VCaP (cell line): ENCODE results near the gene RPP38.

ENCODE experiments used
- H3K27ac ChIP-seq: fragments of 450-650 bp; 2 replicates; pipeline ENCODE4 v1.5.1; 2017
- CTCF ChIP-seq: fragments of 450-650 bp; conservative IDR thresholded peaks from 2 replicates; pipeline ENCODE4 v1.5.1; 2017; ENCODE audit warnings: mild to moderate bottlenecking, moderate library complexity

RPP38 gene

GRCh38 chr10:15088428-15089261 is 8.5 kb upstream of the RPP38 start, which contains the start of gene ACBD7:
Gene ACBD7 (minus strand): TSS chr10:15088776. CDS start chr10:15088728, 48 bp downstream.
- TF ChIP-seq CTCF = peak; percentile 53
- peak within 1 kb of the TSS; percentile 51; the same call in 1 of the 2 replicates for H3K27ac ChIP-seq

GRCh38 chr10:15091418-15091817 is 5.7 kb upstream of the RPP38 start:
- TF ChIP-seq CTCF = no peak
- H3K27ac ChIP-seq = no peak overlapping the region

DNA sequence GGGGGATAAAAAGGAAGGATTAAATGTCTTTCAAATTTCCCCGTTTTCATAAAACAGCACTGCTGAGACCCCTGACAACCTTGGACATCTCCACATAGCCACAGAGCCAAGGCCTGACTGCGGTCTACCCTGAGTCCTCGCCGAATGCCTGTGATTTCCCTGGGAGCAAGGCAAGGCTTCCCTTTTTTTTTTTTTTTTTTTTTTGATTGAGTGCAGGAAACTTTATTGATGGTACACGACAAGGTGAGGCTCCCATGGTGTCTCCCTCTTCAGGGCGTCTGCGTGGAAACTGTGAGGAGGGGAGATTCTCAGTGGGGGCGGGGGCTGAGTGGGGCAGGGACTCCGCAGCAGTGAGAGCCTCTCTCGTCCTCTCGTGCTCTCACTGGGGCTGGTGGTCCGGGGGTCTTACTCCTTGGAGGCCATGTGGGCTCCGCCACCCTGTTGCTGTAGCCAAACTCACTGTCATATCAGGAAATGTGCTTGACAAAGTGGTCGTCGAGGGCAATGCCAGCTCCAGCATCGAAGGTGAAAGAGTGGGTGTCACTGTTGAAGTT is 4.2 kb upstream of the RPP38 start:
- no peak for TF ChIP-seq CTCF
- no peak overlapping the region for H3K27ac ChIP-seq

- H3K27ac ChIP-seq = peak overlapping the region; percentile 96
- no peak for TF ChIP-seq CTCF
Observed at GRCh38 chr10:15096661-15097010, 519 bp upstream of the RPP38 start.

GRCh38 chr10:15099886-15100285 is 2.7 kb downstream of the RPP38 start:
- peak overlapping the region; percentile 96 for H3K27ac ChIP-seq
- TF ChIP-seq CTCF = no peak

DNA sequence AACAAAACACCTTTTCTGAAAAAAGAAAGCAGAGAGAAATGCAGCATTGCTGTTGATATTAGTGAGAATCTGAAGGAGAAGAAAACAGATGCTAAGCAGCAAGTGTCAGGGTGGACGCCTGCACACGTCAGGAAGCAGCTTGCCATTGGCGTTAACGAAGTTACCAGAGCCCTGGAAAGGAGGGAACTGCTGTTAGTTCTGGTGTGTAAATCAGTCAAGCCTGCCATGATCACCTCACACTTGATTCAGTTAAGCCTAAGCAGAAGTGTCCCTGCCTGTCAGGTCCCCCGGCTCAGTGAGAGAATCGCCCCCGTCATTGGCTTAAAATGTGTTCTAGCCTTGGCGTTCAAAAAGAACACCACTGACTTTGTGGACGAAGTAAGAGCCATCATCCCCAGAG is 6.4 kb downstream of the RPP38 start:
- no peak overlapping the region for H3K27ac ChIP-seq
- TF ChIP-seq CTCF = no peak

- TF ChIP-seq CTCF = peak; percentile 93
Observed at GRCh38 chr10:15106352-15107013, 9.3 kb downstream of the RPP38 start.

More at GRCh38 chr10:15106352-15107013, 9.3 kb downstream of the RPP38 start:
- H3K27ac ChIP-seq = no peak overlapping the region
